ENCODE measurements around the gene MRPL23. TPM values are rescaled to one million over a fixed set of nuclear protein-coding genes. Genes with fewer than 3 reads are reported as not detected.

MRPL23 gene
- total and polyA plus RNA-seq, 2 donors (not counting 1 experiment from before 2014, with no cell fraction given) = 68.2 to 95.3 TPM

- DNase-seq (ENCODE audit: low read depth in 2 of 2) = peak; percentile 7 to 19
- Histone ChIP-seq H3K27me3 (ENCODE audit: control insufficient read depth, insufficient read depth, low read length) (no peaks in the 10 kb centered on the region), H3K79me2 (ENCODE audit: control insufficient read depth, insufficient read depth, low read length) (no peaks in the 10 kb centered on the region), H3K9me3 (ENCODE audit: control insufficient read depth, insufficient read depth, low read depth, low read length) (no peaks in the 10 kb centered on the region), H3K4me2 (ENCODE audit: extremely low read depth, insufficient read depth, low read length) (no peak overlapping the region), H2AFZ (ENCODE audit: low read length) (no peak overlapping the region), H4K20me1 (ENCODE audit: control insufficient read depth, extremely low read depth, insufficient read depth, low read length) (no peaks in the 10 kb centered on the region), H3K4me3 (replicated peaks in 1 of 4; ENCODE audit: control extremely low read depth in 1 of 4, insufficient read depth in 1 of 4, low read depth in 3 of 4, low read length in 4 of 4) (no peak overlapping the region), H3K9ac (ENCODE audit: insufficient read depth, low read length) (no peak overlapping the region), H3K27ac (ENCODE audit: insufficient read depth, low read length) (no peak overlapping the region), H3K4me1 (ENCODE audit: control insufficient read depth, extremely low read depth, insufficient read depth, low read length) (no peaks in the 10 kb centered on the region), H3K36me3 (ENCODE audit: control insufficient read depth, insufficient read depth, low read length) (no peaks in the 10 kb centered on the region)
- TF ChIP-seq EZH2 (IDR thresholded peaks at IDR 0.05; ENCODE audit: low read length, missing control alignments) (no peak), CTCF (conservative IDR thresholded peaks at IDR 0.05 in 1 of 2, IDR thresholded peaks at IDR 0.05 in 1 of 2; ENCODE audit: low read depth in 1 of 2, low read length in 2 of 2) (no peak)
Observed at GRCh38 chr11:1921574-1922141, 25.5 kb upstream of the MRPL23 start.

- Histone ChIP-seq H3K4me1 (ENCODE audit: control insufficient read depth, extremely low read depth, insufficient read depth, low read length) (no peaks in the 10 kb centered on the region), H3K27me3 (ENCODE audit: control insufficient read depth, insufficient read depth, low read length) (no peaks in the 10 kb centered on the region), H4K20me1 (ENCODE audit: control insufficient read depth, extremely low read depth, insufficient read depth, low read length) (no peaks in the 10 kb centered on the region), H3K27ac (ENCODE audit: insufficient read depth, low read length) (no peak overlapping the region), H2AFZ (ENCODE audit: low read length) (no peak overlapping the region), H3K9me3 (ENCODE audit: control insufficient read depth, insufficient read depth, low read depth, low read length) (no peaks in the 10 kb centered on the region), H3K36me3 (ENCODE audit: control insufficient read depth, insufficient read depth, low read length) (no peaks in the 10 kb centered on the region), H3K4me3 (replicated peaks in 1 of 4; ENCODE audit: control extremely low read depth in 1 of 4, insufficient read depth in 1 of 4, low read depth in 3 of 4, low read length in 4 of 4) (no peak overlapping the region), H3K4me2 (ENCODE audit: extremely low read depth, insufficient read depth, low read length) (no peak overlapping the region), H3K9ac (ENCODE audit: insufficient read depth, low read length) (no peak overlapping the region), H3K79me2 (ENCODE audit: control insufficient read depth, insufficient read depth, low read length) (no peaks in the 10 kb centered on the region)
- no peak for DNase-seq (ENCODE audit: low read depth in 2 of 2)
- TF ChIP-seq EZH2 (IDR thresholded peaks at IDR 0.05; ENCODE audit: low read length, missing control alignments) (no peak), CTCF (conservative IDR thresholded peaks at IDR 0.05 in 1 of 2, IDR thresholded peaks at IDR 0.05 in 1 of 2; ENCODE audit: low read depth in 1 of 2, low read length in 2 of 2) (no peak)
Observed at GRCh38 chr11:1922481-1923081, 24.6 kb upstream of the MRPL23 start.

- Histone ChIP-seq H3K4me3 (replicated peaks in 1 of 4; ENCODE audit: control extremely low read depth in 1 of 4, insufficient read depth in 1 of 4, low read depth in 3 of 4, low read length in 4 of 4) (no peak overlapping the region), H3K79me2 (ENCODE audit: control insufficient read depth, insufficient read depth, low read length) (no peaks in the 10 kb centered on the region), H4K20me1 (ENCODE audit: control insufficient read depth, extremely low read depth, insufficient read depth, low read length) (no peaks in the 10 kb centered on the region), H3K9ac (ENCODE audit: insufficient read depth, low read length) (no peak overlapping the region), H3K27ac (ENCODE audit: insufficient read depth, low read length) (no peak overlapping the region), H3K9me3 (ENCODE audit: control insufficient read depth, insufficient read depth, low read depth, low read length) (no peaks in the 10 kb centered on the region), H2AFZ (ENCODE audit: low read length) (no peak overlapping the region), H3K4me2 (ENCODE audit: extremely low read depth, insufficient read depth, low read length) (no peak overlapping the region), H3K36me3 (ENCODE audit: control insufficient read depth, insufficient read depth, low read length) (no peaks in the 10 kb centered on the region), H3K4me1 (ENCODE audit: control insufficient read depth, extremely low read depth, insufficient read depth, low read length) (no peaks in the 10 kb centered on the region), H3K27me3 (ENCODE audit: control insufficient read depth, insufficient read depth, low read length) (no peaks in the 10 kb centered on the region)
- no peak for TF ChIP-seq EZH2 (IDR thresholded peaks at IDR 0.05; ENCODE audit: low read length, missing control alignments)
- TF ChIP-seq CTCF (conservative IDR thresholded peaks at IDR 0.05 in 1 of 2, IDR thresholded peaks at IDR 0.05 in 1 of 2; ENCODE audit: low read depth in 1 of 2, low read length in 2 of 2) = no peak
- DNase-seq (ENCODE audit: low read depth in 2 of 2) = no peak
Observed at GRCh38 chr11:1923201-1923956, 23.8 kb upstream of the MRPL23 start.
